ENCODE measurements around the gene WT1.
A peak's percentile ranks its signal among the peaks of the same experiment; 100 is the strongest.

- TF ChIP-seq, protein P1, sequence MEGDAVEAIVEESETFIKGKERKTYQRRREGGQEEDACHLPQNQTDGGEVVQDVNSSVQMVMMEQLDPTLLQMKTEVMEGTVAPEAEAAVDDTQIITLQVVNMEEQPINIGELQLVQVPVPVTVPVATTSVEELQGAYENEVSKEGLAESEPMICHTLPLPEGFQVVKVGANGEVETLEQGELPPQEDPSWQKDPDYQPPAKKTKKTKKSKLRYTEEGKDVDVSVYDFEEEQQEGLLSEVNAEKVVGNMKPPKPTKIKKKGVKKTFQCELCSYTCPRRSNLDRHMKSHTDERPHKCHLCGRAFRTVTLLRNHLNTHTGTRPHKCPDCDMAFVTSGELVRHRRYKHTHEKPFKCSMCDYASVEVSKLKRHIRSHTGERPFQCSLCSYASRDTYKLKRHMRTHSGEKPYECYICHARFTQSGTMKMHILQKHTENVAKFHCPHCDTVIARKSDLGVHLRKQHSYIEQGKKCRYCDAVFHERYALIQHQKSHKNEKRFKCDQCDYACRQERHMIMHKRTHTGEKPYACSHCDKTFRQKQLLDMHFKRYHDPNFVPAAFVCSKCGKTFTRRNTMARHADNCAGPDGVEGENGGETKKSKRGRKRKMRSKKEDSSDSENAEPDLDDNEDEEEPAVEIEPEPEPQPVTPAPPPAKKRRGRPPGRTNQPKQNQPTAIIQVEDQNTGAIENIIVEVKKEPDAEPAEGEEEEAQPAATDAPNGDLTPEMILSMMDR (IDR thresholded peaks at IDR 0.05) = peak; percentile 93
- no peak for TF ChIP-seq ZFX (IDR thresholded peaks at IDR 0.05; ENCODE audit: borderline replicate concordance)
Observed at GRCh38 chr11:32374261-32374711, 61.1 kb downstream of the WT1 start.

Measured in 22Rv1 (cell line).